ENCODE data around the gene FOXO6.

- TF ChIP-seq EZH2 (IDR thresholded peaks at IDR 0.05; ENCODE audit: low read length) (no peak), CTCF (optimal IDR thresholded peaks at IDR 0.05 in 1 of 3, IDR thresholded peaks at IDR 0.05 in 1 of 3, conservative IDR thresholded peaks at IDR 0.05 in 1 of 3; ENCODE audit: extremely low read depth in 1 of 3, insufficient read depth in 2 of 3, low read length in 3 of 3) (no peak)
Measured at GRCh38 chr1:41407664-41408252, 46.5 kb downstream of the FOXO6 start.
